8988T (cell line): ENCODE measurements around the gene EPS8L3.
"Not testable (repeated sequence)": the region's sequence is repeated elsewhere in the genome, so short reads cannot be mapped to it uniquely, and the experiment has no call there.

Source experiments
- DNase-seq: peaks from one replicate; pipeline ENCODE4 v3.0.0; 2011

Gene EPS8L3

DNA sequence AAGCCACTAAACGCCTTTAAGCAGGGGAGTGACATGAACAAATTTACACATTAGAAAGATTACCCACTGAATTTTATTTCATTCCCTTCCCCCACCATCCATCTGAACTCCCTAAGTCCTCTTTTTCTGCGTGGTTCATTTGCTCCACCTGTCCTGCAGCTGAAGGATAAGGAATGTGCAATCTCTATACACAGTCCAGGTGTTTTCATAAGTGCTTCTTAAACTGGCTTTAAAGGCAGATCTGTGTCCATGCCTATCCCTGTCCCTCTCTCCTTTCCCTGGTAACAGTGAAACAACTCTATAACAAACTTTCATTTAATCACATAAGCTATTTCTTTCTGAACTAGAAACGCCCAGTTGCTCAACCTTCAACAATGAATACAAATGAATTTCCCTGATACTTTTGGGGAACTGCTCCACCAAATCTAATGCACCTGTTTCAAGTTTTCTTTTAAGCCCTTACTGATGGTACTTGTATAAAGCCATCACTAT lies 31.3 kb downstream of the EPS8L3 start:
- DNase-seq: no peak

GRCh38 chr1:109730666-109731065 lies 33.1 kb downstream of the EPS8L3 start:
- no peak for DNase-seq

DNA sequence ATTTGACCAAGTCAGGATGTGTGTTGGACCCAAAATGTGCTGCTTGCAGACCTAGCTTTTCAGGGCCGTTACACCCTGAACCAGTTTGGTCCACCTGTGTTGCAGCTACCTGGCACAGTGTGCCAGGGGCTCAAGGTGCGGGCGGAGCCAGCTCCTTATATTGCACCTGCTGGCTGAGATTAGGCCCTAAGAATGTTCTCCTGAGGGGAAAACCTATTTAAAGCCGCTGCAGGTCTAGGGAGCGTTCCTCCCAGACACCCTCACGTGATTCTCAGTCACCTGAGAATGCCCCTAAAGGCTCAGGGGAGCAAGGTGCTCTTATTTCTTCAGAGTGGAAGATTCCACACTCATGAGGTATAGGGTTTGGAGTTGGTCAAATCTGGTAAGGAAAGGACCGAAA lies 34.9 kb downstream of the EPS8L3 start:
- no peak for DNase-seq

DNA sequence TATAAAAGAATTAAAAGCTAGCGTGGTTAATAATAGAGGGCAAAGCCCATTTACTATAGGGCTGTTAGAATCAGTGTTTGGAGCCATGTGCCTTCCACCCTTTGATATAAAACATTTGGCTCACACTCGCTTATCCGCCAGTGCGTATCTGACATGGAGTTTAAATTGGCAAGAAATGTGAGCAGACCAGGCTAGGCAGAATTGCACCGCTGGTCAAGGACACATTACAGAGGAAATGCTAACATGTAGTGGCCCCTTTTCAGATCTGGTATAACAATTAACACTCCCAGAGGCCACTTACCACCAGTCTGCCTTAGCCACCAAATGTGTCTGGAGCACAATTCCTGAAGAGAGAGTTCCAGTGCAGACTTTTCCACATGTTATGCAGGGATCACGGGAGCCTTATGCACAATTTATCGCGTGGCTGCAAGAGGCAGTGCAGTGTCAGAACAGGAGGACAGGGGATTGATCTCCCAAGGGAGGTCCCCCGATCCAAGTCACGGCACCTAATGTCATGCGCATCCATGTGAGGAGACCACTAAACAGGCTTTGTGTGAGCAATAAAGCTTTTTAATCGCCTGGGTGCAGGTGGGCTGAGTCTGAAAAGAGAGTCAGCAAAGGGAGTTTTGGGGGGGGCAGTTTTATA lies 36.9 kb downstream of the EPS8L3 start:
- DNase-seq: no peak

DNA sequence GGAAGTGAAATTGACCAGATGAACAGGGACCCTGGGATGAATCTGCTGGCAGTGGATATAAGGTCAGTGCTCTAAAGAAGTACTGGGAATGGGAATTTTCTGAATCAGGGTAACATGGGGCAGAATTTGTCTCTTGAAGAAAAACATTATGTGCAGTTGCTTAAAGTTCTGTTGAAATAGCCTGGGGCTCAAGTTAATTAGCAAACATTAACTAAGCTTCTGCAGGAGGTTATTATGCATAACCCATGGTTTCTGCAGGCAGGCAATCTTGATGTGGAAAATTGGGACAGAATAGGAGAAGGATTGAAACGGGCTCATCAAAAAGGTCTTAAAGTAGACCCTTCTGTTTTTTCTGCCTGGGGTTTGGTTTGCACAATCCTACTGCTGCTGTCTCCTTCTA lies 37.7 kb downstream of the EPS8L3 start:
- DNase-seq: no peak

- no peak for DNase-seq
Observed at GRCh38 chr1:109725510-109725909, 38.2 kb downstream of the EPS8L3 start.

- no peak for DNase-seq
Observed at GRCh38 chr1:109724933-109725332, 38.8 kb downstream of the EPS8L3 start.

GRCh38 chr1:109722908-109723691 lies 40.6 kb downstream of the EPS8L3 start:
- no peak for DNase-seq

- DNase-seq: no peak
Observed at GRCh38 chr1:109721971-109722370, 41.8 kb downstream of the EPS8L3 start.

DNA sequence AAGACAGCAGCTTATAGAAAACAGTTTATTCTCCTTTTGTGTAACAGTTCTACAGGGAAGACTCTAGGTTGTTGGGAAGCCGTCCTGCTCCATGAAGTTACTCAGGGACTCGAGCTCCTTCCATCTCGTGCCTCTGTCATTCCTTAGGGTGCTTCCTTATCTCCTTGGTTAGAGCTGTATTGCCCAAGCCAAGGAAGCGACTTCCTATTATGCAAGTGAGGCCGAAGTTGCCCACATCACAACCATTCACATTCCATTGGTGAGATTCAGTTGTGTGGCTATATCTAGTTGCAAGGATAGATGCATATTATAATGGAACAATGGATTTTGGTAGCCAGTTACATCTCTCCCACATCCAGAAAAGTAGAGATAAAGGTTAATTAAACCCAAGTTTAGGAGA lies 42.7 kb downstream of the EPS8L3 start:
- DNase-seq: no peak

GRCh38 chr1:109719337-109719837 lies 44.3 kb downstream of the EPS8L3 start:
- DNase-seq: no peak

- DNase-seq: peak; percentile 41
Observed at GRCh38 chr1:109718495-109718894, 45.2 kb downstream of the EPS8L3 start.

DNA sequence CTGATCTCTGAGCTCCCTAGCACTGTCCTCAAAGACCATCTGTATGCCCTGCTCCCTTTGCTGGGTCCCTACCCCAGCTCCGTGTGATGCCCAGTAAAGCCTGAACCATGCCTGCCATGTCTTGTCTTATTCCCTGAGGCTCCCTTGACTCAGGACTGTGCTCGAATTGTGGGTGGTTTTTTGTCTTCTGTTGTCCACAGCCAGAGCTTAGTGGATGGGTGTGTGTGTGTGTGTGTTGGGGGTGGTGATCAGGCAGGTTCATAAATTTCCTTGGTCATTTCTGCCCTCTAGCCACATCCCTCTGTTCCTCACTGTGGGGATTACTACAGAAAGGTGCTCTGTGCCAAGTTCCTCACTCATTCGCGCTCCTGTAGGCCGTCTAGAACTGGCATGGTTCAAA lies 46.0 kb downstream of the EPS8L3 start:
- no peak for DNase-seq

- no peak for DNase-seq
Observed at GRCh38 chr1:109716570-109717090, 47.1 kb downstream of the EPS8L3 start.

DNA sequence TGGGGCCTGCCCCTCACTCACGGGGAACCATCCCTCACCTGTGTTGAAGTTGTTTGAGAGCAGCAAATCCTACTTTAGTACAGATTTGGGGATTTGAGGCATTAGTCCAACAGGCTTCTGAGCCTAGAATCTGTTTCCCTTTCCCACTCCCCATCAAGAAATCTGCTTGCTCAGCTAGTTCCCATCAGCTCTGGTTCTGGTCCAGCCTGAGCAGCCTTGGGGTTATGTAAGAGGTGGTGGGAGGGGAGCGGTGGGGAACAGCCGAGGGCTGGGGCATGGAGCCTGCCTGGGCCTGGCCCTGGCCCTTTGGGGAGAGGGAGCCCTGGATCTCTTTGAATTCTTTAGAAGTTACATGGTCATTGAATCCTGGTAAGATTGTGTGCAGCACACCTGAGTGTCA lies 47.6 kb downstream of the EPS8L3 start:
- DNase-seq: no peak

DNA sequence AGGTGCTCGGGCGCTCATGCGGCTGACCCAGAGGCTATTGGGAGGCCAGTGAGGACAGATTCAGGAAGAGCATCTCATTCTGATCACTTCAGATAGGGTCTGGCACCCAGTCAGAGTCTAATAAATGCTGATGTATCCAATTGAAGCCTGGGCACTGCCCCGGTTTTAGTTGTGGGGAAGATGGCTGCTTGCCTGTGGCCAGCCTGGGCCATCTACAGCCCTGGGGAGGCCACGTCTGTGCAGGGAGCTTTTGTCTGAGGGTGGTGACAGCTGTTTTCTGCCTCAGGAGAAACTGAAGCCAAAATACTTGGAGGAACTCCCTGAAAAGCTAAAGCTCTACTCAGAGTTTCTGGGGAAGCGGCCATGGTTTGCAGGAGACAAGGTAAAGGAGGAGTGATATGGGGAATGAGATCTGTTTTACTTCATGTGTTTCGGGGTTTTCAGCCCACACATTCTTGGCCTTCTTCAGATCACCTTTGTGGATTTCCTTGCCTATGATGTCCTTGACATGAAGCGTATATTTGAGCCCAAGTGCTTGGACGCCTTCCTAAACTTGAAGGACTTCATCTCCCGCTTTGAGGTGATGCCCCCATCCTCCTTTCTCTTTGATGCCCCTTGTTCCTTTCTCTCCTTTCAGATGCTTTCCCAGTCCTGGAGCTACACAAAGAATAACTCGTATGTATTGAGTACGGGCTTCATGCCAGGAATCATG lies 48.9 kb downstream of the EPS8L3 start:
- no peak for DNase-seq

GRCh38 chr1:109713636-109714035 lies 50.1 kb downstream of the EPS8L3 start:
- no peak for DNase-seq

DNA sequence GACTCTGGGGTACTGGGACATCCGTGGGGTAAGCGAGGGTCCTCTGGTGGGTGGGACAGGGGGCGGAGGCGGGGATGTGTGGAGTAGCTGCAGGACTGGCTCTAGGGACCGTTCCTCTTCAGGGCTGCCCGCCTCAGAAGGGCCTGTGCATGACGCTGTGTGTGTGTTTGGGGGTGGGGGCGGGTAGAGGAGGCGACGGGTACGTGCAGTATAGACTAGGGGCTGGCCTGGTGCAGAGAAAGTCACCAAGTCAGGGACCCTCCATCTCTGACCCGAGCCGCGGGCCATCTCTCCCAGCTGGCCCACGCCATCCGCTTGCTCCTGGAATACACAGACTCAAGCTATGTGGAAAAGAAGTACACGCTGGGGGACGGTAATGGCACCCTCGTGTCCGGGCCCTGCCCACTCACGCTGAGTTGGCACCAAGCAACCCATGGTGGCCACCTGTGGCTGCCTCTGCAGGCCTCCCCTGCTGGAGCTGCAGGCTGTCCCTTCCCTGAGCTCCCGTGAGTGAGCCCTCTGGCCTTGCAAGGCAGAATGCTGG lies 51.3 kb downstream of the EPS8L3 start:
- DNase-seq: no peak

DNA sequence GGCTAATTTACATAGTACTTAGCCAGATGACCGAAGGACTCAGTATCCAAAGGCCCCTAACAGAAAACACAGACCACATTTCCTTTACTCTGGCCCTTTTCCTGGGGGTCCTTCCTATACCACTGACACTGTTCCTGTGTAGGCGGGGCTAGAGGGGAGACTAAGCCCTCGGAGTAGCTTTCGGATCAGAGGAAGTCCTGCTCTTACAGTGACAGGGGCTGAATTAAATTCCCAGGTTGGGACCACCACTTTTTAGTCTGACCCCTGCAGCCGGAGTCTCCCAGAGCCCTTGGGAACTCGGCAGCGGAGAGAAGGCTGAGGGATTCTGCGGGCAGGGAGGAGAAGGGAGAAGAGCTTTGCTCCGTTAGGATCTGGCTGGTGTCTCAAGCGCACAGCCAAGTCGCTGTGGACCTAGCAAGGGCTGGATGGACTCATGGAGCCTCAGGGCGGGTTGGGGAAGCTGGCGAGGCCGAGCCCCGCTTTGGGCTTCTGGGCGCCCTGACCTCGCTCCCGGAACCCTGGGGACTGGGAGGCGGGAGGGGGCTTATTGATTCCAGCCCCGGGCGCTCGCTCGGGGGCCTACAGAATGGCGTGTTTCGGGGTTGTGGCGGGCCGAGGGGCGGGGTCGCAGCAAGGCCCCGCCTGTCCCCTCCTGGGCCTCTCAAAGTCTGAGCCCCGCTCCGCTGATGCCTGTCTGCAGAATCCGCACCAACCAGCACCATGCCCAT lies 52.0 kb downstream of the EPS8L3 start, which contains the start of gene GSTM5:
Gene GSTM5, plus strand, starts transcription at position 659 of the 728 bp plus-strand sequence. Its CDS starts 62 bp downstream, at position 721.
- DNase-seq: not testable (repeated sequence)

DNA sequence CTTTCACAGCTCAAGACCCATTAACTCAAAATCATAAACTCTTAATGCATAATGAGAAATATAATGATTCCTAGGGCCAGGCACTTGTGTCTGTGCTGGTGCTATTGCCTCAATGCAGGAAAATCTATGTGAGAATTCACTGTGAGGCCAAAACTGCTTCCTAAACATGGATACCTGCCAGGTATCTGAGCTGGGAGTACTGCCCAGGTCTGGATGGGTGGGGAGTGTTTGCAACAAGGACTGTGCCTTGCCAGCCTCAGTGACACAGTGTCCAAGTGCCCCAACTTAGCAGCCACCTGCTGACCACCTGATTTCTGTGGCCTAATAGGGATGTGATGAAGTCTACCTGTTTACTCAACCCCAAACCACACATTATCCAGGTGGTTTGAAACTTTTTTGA lies 53.9 kb downstream of the EPS8L3 start:
- not testable (repeated sequence) for DNase-seq

DNA sequence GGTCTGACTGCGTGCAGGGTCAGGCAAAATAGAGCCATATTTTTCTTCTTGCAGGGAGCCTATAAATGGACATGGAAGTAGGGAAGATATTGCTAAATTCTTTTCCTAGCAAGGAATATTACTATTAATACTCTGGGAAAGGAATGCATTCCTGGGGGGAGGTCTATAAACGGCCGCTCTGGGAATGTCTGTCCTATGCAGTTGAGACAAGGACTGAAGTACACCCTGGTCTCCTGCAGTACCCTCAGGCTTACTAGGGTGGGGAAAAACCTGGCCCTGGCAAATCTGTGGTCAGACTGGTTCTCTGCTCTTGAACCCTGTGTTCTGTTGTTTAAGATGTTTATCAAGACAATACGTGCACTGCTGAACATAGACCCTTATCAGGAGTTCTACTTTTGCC lies 54.8 kb downstream of the EPS8L3 start:
- DNase-seq: not testable (repeated sequence)

GRCh38 chr1:109705411-109705810 lies 58.3 kb downstream of the EPS8L3 start:
- DNase-seq: no peak
